MM.1S (cell line): ENCODE results near the gene TEAD4.

Experiments used
- CTCF ChIP-seq: fragments of 300-600 bp; sonication (generic); IDR thresholded peaks from 2 replicates; pipeline ENCODE4 v1.5.1; 2016; ENCODE audit warnings: antibody characterized with exemption, low read length, mixed read lengths
- EZH2phosphoT487 ChIP-seq: fragments of 300-600 bp; sonication (generic); IDR thresholded peaks from 2 replicates; pipeline ENCODE4 v1.6.1; 2018; ENCODE audit warnings: antibody characterized with exemption, low read length

- no peak for TF ChIP-seq CTCF
- TF ChIP-seq EZH2phosphoT487: no peak
These were observed 23.2 kb downstream of the TEAD4 start for GRCh38 chr12:2982361-2982760.
